Progenitor cell of endocrine pancreas (in vitro differentiated cells): Measurements from ENCODE around the gene ZNF620. TPM values are rescaled to one million over a fixed set of nuclear protein-coding genes. Genes with fewer than 3 reads are reported as not detected.

Experiments used
- DNase-seq: peaks from one replicate; pipeline ENCODE4 v3.0.0; 2021; ENCODE audit warnings: low spot score; ENCODE audit not compliant: unreplicated experiment
- H3K27ac Mint-ChIP-seq: 2 replicates; pipeline ENCODE4 v1.8.0; 2021; ENCODE audit warnings: mild to moderate bottlenecking, moderate library complexity, mixed read lengths
- H3K27me3 Mint-ChIP-seq: 2 replicates; pipeline ENCODE4 v1.8.0; 2021; ENCODE audit warnings: mixed read lengths
- H3K36me3 Mint-ChIP-seq: 2 replicates; pipeline ENCODE4 v1.8.0; 2022; ENCODE audit warnings: mixed read lengths; ENCODE audit not compliant: insufficient read depth
- H3K4me1 Mint-ChIP-seq: 2 replicates; pipeline ENCODE4 v1.8.0; 2021; ENCODE audit warnings: low read depth, mixed read lengths
- H3K4me3 Mint-ChIP-seq: 2 replicates; pipeline ENCODE4 v1.8.0; 2021; ENCODE audit warnings: low read depth, mild to moderate bottlenecking, moderate library complexity, mixed read lengths
- H3K9me3 Mint-ChIP-seq: 2 replicates; pipeline ENCODE4 v1.8.0; 2021; ENCODE audit warnings: low read depth, mixed read lengths
- total RNA-seq: library from RNA; stranded (reverse); gene quantifications from 2 replicates; pipeline ENCODE4 v1.2.1, GENCODE V29; 2021
- TF ChIP-seq, protein P1 (sequence below): fragments of 200-600 bp; sonication (generic); IDR thresholded peaks from one replicate; pipeline ENCODE4 v1.5.0; 2021; ENCODE audit warnings: antibody characterized with exemption, mild to moderate bottlenecking; ENCODE audit not compliant: unreplicated experiment

Gene ZNF620
- total RNA-seq, 1 donor from 2014 or later, result 26.2 TPM

- H3K9me3 Mint-ChIP-seq, result peaks cover 14% of the 10 kb centered on the region
- TF ChIP-seq, protein P1, sequence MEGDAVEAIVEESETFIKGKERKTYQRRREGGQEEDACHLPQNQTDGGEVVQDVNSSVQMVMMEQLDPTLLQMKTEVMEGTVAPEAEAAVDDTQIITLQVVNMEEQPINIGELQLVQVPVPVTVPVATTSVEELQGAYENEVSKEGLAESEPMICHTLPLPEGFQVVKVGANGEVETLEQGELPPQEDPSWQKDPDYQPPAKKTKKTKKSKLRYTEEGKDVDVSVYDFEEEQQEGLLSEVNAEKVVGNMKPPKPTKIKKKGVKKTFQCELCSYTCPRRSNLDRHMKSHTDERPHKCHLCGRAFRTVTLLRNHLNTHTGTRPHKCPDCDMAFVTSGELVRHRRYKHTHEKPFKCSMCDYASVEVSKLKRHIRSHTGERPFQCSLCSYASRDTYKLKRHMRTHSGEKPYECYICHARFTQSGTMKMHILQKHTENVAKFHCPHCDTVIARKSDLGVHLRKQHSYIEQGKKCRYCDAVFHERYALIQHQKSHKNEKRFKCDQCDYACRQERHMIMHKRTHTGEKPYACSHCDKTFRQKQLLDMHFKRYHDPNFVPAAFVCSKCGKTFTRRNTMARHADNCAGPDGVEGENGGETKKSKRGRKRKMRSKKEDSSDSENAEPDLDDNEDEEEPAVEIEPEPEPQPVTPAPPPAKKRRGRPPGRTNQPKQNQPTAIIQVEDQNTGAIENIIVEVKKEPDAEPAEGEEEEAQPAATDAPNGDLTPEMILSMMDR, result no peak
- H3K27me3 Mint-ChIP-seq, result peaks cover 11% of the 10 kb centered on the region
- H3K4me3 Mint-ChIP-seq, result no peak overlapping the region
- peaks cover 1% of the 10 kb centered on the region for H3K36me3 Mint-ChIP-seq
- no peak overlapping the region for H3K27ac Mint-ChIP-seq
- H3K4me1 Mint-ChIP-seq, result peaks cover 9% of the 10 kb centered on the region
- DNase-seq, result no peak
Measured at GRCh38 chr3:40566694-40567093, 60.9 kb downstream of the ZNF620 start.

Other genes starting within 250 kb of the ZNF620 start
- 103 and 105 TPM in 2 replicates for gene EIF1B, start 196.3 kb upstream of the ZNF620 start, total RNA-seq
- gene ENTPD3, start 118.9 kb upstream of the ZNF620 start, total RNA-seq, result 1.3 and 1.4 TPM in 2 replicates
- gene RPL14, start 48.7 kb upstream of the ZNF620 start, total RNA-seq, result 1,767 and 1,811 TPM in 2 replicates
- 7.3 and 7.8 TPM in 2 replicates for gene ZNF619, start 28.9 kb upstream of the ZNF620 start, total RNA-seq
- gene ZNF621, start 18.9 kb downstream of the ZNF620 start, total RNA-seq, result 28.1 and 29.0 TPM in 2 replicates